Nephron progenitor cell (in vitro differentiated cells): ENCODE data around the gene PIAS1.
A peak's percentile ranks its signal among the peaks of the same experiment; 100 is the strongest.
"Not testable (repeated sequence)": the region's sequence is repeated elsewhere in the genome, so short reads cannot be mapped to it uniquely, and the experiment has no call there.

Source experiments
- DNase-seq: peaks from one replicate; pipeline ENCODE4 v3.0.0; 2021
- H3K27ac Mint-ChIP-seq: 2 replicates; pipeline ENCODE4 v1.8.0; 2021; ENCODE audit warnings: mild to moderate bottlenecking, moderate library complexity, mixed read lengths
- H3K27me3 Mint-ChIP-seq: 2 replicates; pipeline ENCODE4 v1.8.0; 2021; ENCODE audit warnings: mild to moderate bottlenecking, low read depth, mixed read lengths; ENCODE audit not compliant: poor library complexity
- H3K36me3 Mint-ChIP-seq: 2 replicates; pipeline ENCODE4 v1.8.0; 2021; ENCODE audit warnings: low read depth, mixed read lengths
- H3K4me1 Mint-ChIP-seq: 2 replicates; pipeline ENCODE4 v1.8.0; 2021; ENCODE audit warnings: mixed read lengths
- H3K4me3 Mint-ChIP-seq: 2 replicates; pipeline ENCODE4 v1.8.0; 2021; ENCODE audit warnings: mild to moderate bottlenecking, moderate library complexity, mixed read lengths
- H3K9me3 Mint-ChIP-seq: 2 replicates; pipeline ENCODE4 v1.8.0; 2021; ENCODE audit warnings: mild to moderate bottlenecking, moderate library complexity, mixed read lengths
- TF ChIP-seq, protein P1 (sequence below): fragments of 200-600 bp; sonication (generic); IDR thresholded peaks from 2 replicates; pipeline ENCODE4 v1.5.0; 2021; ENCODE audit warnings: antibody characterized with exemption

The PIAS1 gene

DNA sequence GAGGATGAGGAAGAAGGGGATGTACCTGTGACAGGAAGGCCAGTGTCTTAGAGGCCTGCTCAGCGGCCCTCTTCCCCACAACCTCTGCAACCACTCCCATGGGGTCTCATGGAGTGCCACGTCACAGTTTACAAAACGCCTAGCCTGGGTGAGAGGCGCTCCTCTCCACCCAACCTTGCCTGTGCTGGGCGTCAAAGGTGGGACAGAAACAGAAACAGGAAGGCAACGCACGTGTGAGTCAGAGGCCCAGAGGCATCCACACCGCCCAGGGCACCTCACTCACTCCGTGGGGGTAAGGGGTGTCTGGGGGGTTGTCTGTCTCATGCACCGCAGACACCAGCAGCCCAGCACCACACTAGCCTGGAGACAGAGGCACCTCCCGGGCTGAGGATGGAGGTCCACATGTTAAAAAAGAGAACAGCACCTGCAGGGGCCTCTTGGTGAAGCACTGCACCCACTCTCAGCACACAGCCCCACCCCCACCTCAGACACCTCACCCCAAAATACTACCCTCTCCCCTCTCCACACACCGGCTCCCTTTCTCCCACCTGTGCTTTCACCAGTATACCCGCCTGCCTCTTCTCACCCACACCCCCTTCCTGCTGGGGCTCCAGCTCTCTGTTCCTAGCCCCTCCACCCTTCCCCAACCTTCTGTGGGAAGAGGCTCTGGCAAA, 155.8 kb downstream of the PIAS1 start:
- Mint-ChIP-seq H3K27ac (no peak overlapping the region), H3K4me1 (peaks cover 32% of the 10 kb centered on the region), H3K9me3 (no peaks in the 10 kb centered on the region), H3K36me3 (peaks cover 4% of the 10 kb centered on the region), H3K4me3 (no peak overlapping the region), H3K27me3 (peaks cover 6% of the 10 kb centered on the region)
- TF ChIP-seq, protein P1, sequence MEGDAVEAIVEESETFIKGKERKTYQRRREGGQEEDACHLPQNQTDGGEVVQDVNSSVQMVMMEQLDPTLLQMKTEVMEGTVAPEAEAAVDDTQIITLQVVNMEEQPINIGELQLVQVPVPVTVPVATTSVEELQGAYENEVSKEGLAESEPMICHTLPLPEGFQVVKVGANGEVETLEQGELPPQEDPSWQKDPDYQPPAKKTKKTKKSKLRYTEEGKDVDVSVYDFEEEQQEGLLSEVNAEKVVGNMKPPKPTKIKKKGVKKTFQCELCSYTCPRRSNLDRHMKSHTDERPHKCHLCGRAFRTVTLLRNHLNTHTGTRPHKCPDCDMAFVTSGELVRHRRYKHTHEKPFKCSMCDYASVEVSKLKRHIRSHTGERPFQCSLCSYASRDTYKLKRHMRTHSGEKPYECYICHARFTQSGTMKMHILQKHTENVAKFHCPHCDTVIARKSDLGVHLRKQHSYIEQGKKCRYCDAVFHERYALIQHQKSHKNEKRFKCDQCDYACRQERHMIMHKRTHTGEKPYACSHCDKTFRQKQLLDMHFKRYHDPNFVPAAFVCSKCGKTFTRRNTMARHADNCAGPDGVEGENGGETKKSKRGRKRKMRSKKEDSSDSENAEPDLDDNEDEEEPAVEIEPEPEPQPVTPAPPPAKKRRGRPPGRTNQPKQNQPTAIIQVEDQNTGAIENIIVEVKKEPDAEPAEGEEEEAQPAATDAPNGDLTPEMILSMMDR = no peak
- no peak for DNase-seq

DNA sequence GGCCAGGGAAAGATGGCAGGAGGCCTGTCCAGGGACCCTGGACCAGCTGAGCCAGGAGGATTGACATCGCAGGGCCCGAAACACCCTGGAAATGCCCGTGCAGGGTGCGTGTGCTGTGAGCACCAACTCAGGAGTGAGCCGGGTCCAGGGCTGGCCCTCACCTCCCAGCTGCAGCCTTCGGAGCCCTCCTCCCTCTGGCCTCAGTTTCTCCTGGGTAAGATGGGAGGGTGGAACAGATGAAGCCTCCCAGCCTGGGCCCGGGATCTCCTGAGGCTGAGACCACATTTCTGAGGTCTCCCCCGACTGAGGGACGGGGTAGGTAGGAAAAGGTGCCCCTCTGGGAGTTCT, 156.3 kb downstream of the PIAS1 start:
- DNase-seq = no peak
- H3K36me3 Mint-ChIP-seq = peaks cover 4% of the 10 kb centered on the region
- H3K9me3 Mint-ChIP-seq = no peaks in the 10 kb centered on the region
- no peak overlapping the region for H3K4me3 Mint-ChIP-seq
- H3K27me3 Mint-ChIP-seq = peaks cover 6% of the 10 kb centered on the region
- peaks cover 27% of the 10 kb centered on the region for H3K4me1 Mint-ChIP-seq
- TF ChIP-seq, protein P1 = no peak
- H3K27ac Mint-ChIP-seq = no peak overlapping the region

DNA sequence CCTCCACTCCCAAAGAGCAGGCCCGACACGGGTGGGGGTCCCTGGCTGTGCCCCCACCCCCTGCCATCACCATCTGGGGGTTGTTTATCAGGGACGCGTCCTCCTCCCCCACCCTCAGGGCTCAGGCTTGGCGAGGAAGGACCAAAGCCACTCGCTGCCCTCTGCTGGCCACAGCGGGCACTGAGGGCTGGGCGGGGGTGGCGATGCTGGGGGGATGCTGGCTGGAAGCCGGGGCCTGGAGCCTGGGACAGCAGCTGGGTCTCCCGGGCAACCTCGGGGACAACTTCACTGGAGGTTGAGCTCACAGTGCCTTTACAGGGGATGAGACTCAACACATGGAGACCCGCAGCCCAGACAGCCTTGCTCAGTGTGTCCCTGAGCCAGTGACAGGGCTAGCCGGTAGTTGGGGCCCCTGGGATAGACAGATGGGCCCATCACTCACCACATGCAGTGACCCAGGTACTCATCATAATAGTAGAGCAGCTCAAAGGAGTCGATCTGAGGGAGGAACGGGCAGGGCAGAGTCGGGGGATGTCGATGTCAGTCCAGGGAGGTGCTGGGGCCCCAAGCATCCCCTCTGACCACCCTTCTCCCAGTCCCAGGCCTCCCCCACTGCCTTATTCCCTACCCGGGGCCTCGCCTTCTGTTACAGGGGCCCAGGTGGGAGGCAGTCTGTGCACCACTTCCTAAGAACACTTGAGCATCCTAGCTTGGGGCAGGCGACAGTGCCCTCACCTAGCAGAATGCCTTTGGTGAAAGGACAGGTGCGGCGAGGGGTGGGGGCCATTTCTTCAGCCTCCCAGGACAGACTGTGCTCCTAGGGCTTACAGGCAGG, 156.9 kb downstream of the PIAS1 start:
- TF ChIP-seq, protein P1 = peak; percentile 75
- no peaks in the 10 kb centered on the region for H3K9me3 Mint-ChIP-seq
- H3K4me3 Mint-ChIP-seq = no peak overlapping the region
- H3K36me3 Mint-ChIP-seq = peaks cover 6% of the 10 kb centered on the region
- peak; percentile 81 for DNase-seq
- peaks cover 21% of the 10 kb centered on the region for H3K4me1 Mint-ChIP-seq
- H3K27me3 Mint-ChIP-seq = peaks cover 6% of the 10 kb centered on the region
- H3K27ac Mint-ChIP-seq = no peak overlapping the region

DNA sequence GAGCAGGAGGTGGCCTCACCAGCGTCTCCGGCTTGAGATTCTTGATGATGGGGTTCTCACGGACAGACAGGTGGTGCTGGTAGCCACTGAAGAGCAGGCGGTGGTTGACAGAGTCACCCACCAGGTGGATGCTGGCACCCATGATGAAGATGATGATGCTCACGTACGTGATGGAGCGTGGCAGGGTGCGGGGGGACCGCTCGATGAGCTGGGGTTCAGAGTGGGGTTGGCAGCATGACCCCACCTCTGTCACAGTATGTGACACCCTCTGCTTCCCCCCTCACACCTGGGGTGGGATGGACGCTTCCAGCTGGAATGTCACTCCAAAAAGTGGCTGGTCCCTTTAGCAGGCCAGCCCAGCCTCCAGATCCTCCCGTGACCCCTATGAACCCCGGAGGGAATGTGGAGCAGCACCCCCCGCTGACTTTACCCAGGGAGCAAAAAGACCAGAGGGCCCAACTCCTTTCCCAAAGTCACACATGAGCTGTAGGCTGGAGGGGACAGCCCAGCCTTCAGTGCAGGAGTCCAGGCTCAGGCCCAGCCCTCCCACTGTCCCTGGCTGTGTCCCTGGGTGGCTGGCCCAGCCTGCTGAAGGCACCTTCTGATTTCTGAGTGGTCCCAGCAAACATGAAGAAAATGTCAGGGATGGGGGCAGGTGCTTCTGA, 157.7 kb downstream of the PIAS1 start:
- no peak overlapping the region for H3K27ac Mint-ChIP-seq
- H3K27me3 Mint-ChIP-seq = peaks cover 6% of the 10 kb centered on the region
- DNase-seq = no peak
- TF ChIP-seq, protein P1 = no peak
- H3K36me3 Mint-ChIP-seq = peaks cover 14% of the 10 kb centered on the region
- peaks cover 13% of the 10 kb centered on the region for H3K4me1 Mint-ChIP-seq
- H3K4me3 Mint-ChIP-seq = no peak overlapping the region
- H3K9me3 Mint-ChIP-seq = no peaks in the 10 kb centered on the region

DNA sequence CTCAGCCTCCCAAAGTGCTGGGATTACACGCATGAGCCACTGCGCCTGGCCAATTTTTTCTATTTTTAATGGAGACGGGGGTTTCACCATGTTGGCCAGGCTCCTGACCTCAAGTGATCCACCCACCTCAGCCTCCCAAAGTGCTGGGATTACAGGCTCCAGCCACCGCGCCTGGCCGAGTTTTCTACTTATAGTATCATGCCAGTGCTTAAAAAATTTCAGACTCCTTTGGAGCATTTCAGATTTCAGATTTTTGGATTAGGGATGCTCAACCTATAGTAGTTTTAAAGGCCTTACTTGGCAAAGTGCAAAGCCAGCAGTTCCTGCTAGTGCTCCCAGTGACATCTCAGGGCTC, 159.4 kb downstream of the PIAS1 start:
- DNase-seq, H3K27me3 Mint-ChIP-seq, H3K4me1 Mint-ChIP-seq, H3K4me3 Mint-ChIP-seq, H3K27ac Mint-ChIP-seq, H3K9me3 Mint-ChIP-seq: not testable (repeated sequence)
- H3K36me3 Mint-ChIP-seq = peaks cover 31% of the 10 kb centered on the region

DNA sequence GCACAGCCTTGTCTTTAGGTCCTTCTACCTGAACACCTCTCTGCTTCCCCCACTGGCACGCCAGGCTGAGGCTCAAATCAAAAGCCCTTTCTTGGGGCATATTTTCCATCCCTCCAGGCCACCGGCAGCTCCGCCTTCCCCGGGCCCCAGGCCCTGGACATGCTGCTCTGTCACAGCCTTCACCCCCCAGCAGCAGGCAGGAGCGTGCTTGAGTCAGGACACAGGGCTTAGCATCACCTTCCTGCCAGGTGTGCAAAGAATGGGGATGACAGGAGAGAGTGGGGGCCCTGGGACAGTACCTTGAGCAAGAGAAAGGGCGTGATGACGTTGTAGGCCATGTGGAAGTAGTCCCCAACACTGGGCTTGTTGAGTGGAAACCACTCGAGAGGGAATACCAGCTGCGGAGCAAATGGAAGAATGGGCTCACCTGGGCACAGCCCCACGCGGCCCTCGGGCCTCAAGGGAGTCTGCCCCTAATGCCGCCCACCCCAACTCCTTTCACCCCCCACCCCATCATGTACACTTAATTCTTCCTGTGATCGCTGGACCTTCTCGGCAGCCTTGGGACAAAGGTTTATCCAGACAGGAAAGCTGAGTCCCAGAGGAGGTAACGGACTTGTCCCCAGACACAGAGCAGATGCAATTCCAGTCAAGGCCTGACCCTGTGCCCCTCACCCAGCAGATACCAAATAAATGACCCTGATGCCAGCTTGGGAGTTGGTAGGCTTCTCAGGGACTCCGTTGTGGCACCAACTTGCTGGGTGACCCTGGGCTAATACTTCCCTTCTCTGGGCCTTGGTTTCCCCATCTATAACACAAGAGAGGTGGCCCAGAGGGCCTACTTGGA, 160.1 kb downstream of the PIAS1 start:
- peaks cover 3% of the 10 kb centered on the region for H3K9me3 Mint-ChIP-seq
- DNase-seq = no peak
- no peaks in the 10 kb centered on the region for H3K27me3 Mint-ChIP-seq
- H3K4me1 Mint-ChIP-seq = peaks cover 5% of the 10 kb centered on the region
- TF ChIP-seq, protein P1 = no peak
- no peak overlapping the region for H3K4me3 Mint-ChIP-seq
- H3K36me3 Mint-ChIP-seq = peaks cover 38% of the 10 kb centered on the region
- peak overlapping the region; percentile 57 for H3K27ac Mint-ChIP-seq
